HFFc6 (cell line): ENCODE data around the gene KCNJ16. TPM values are rescaled to one million over a fixed set of nuclear protein-coding genes. Genes with fewer than 3 reads are reported as not detected.

Source experiments
- DNase-seq: peaks from one replicate; pipeline ENCODE4 v3.0.0-alpha.2; 2018
- H3K27ac Mint-ChIP-seq: 2 replicates; pipeline ENCODE4 v1.8.0; 2020; ENCODE audit warnings: mild to moderate bottlenecking, mixed read lengths
- H3K27me3 Mint-ChIP-seq: 2 replicates; pipeline ENCODE4 v1.8.0; 2021; ENCODE audit warnings: mild to moderate bottlenecking, moderate library complexity, mixed read lengths; ENCODE audit not compliant: insufficient read depth
- H3K36me3 Mint-ChIP-seq: 2 replicates; pipeline ENCODE4 v1.8.0; 2021; ENCODE audit warnings: low read depth, mixed read lengths
- H3K4me1 Mint-ChIP-seq: 2 replicates; pipeline ENCODE4 v1.8.0; 2020; ENCODE audit warnings: low read depth, mixed read lengths
- H3K4me3 Mint-ChIP-seq: 2 replicates; pipeline ENCODE4 v1.8.0; 2020; ENCODE audit warnings: mild to moderate bottlenecking, moderate library complexity, mixed read lengths
- H3K9me3 Mint-ChIP-seq: 2 replicates; pipeline ENCODE4 v1.8.0; 2020; ENCODE audit warnings: mild to moderate bottlenecking, mixed read lengths
- total RNA-seq, 6 experiments: library from RNA; stranded (reverse); fragmentation: NEBNext Ultra II Directional; extraction: Animal tissue kit (Norgen Biotek cat#: 25700); gene quantifications; 2 replicates in 1 of 6; 3 replicates in 5 of 6; pipeline ENCODE4 v1.2.3, GENCODE V29; 2021
- TF ChIP-seq, protein P1 (sequence below): fragments of 200-600 bp; sonication (generic); IDR thresholded peaks from 2 replicates; pipeline ENCODE4 v1.5.0; 2021; ENCODE audit warnings: antibody characterized with exemption, mild to moderate bottlenecking

KCNJ16 gene
- total RNA-seq, 6 experiments from 2014 or later, result not detected

DNA sequence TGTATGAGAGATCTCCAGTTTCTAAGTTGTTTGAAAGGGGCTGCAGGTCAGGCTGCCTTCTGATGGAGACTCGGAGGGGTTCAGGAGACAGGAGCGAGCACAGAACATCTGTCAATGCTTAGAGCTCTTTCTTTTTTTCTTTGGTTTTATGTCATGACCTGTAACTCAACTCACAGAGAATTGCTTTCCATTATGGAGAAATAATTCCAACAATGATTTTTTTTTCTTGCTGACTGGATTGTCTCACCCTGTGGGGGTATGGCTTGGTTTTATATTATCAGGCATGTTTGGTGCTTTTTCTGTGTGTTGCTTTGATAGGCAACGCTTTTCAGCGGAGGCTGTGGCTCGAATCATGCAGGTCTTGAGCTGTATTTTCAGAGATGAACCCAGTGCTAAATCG, 83.6 kb downstream of the KCNJ16 start:
- peaks cover 4% of the 10 kb centered on the region; the same call in 1 of the 2 replicates for H3K27me3 Mint-ChIP-seq
- H3K9me3 Mint-ChIP-seq, result no peaks in the 10 kb centered on the region
- H3K27ac Mint-ChIP-seq, result no peak overlapping the region
- TF ChIP-seq, protein P1, sequence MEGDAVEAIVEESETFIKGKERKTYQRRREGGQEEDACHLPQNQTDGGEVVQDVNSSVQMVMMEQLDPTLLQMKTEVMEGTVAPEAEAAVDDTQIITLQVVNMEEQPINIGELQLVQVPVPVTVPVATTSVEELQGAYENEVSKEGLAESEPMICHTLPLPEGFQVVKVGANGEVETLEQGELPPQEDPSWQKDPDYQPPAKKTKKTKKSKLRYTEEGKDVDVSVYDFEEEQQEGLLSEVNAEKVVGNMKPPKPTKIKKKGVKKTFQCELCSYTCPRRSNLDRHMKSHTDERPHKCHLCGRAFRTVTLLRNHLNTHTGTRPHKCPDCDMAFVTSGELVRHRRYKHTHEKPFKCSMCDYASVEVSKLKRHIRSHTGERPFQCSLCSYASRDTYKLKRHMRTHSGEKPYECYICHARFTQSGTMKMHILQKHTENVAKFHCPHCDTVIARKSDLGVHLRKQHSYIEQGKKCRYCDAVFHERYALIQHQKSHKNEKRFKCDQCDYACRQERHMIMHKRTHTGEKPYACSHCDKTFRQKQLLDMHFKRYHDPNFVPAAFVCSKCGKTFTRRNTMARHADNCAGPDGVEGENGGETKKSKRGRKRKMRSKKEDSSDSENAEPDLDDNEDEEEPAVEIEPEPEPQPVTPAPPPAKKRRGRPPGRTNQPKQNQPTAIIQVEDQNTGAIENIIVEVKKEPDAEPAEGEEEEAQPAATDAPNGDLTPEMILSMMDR, result no peak
- H3K4me1 Mint-ChIP-seq, result no peaks in the 10 kb centered on the region
- no peak for DNase-seq
- H3K36me3 Mint-ChIP-seq, result no peaks in the 10 kb centered on the region
- no peak overlapping the region for H3K4me3 Mint-ChIP-seq

DNA sequence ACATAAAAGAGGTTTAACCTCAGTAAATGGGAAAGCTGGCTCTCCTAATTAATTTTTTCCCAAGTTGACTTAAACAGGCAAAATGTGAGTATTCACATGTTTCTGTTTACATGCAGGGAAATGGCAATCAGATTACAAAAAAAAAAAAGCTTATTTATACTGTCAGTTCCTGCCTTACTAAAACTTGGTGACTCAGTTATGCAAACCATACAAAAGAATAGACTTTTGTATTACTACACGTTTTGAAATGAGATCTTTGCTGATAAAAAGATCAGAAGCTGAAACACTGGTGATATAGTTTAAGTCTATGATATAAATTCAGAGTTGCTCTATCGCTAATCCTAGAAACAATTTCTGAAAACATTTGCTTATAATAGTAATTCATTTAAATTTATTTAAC, 85.0 kb downstream of the KCNJ16 start:
- H3K4me3 Mint-ChIP-seq, result no peak overlapping the region
- no peak overlapping the region for H3K27ac Mint-ChIP-seq
- H3K4me1 Mint-ChIP-seq, result no peaks in the 10 kb centered on the region
- peaks cover 6% of the 10 kb centered on the region; the same call in 1 of the 2 replicates for H3K27me3 Mint-ChIP-seq
- no peak for DNase-seq
- TF ChIP-seq, protein P1, result no peak
- H3K36me3 Mint-ChIP-seq, result no peaks in the 10 kb centered on the region
- H3K9me3 Mint-ChIP-seq, result no peaks in the 10 kb centered on the region

DNA sequence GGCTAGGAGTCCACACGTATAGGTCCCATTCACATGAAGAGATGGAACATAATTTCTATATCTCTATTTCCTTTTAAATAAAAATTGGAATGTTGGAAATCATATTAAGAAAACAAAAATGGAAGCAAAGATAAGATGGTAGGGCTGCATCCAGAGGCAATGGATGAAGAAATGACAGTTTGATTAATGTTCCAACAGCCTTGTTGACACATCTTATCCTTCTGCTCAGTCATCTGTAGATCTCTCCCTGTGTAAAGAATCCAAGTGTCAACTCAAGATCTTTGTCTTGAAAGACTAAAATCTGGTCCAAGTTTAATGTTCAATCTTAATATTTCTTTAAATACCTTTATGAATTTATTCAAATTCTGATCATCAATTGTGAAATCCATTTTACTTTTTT, 86.5 kb downstream of the KCNJ16 start:
- TF ChIP-seq, protein P1, result no peak
- Mint-ChIP-seq H3K4me1 (no peaks in the 10 kb centered on the region), H3K27me3 (peaks cover 6% of the 10 kb centered on the region; the same call in 1 of the 2 replicates), H3K36me3 (no peaks in the 10 kb centered on the region), H3K9me3 (no peaks in the 10 kb centered on the region), H3K4me3 (no peak overlapping the region), H3K27ac (no peak overlapping the region)
- DNase-seq, result no peak

DNA sequence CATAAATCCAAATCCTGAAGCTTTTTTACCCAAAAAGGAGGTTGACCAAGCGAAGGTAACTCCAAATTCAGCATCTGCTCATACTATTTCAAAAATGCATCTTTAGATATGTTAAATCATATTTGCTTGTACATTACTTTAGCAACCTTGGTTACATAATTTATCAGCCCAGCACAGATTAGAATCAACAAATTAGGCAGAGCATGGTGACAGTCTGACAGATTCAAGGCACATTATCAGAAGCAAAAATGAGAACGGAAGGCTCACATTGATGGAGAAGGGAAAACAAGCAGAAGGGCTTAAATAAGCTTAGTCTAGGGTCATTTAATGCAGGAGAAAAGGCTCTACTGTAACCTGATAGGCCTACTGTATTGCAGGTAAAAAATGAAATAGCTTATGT, 90.4 kb downstream of the KCNJ16 start:
- Mint-ChIP-seq H3K36me3 (no peaks in the 10 kb centered on the region), H3K27me3 (peaks cover 17% of the 10 kb centered on the region), H3K4me1 (peaks cover 19% of the 10 kb centered on the region), H3K27ac (no peak overlapping the region), H3K4me3 (no peak overlapping the region), H3K9me3 (no peaks in the 10 kb centered on the region)
- no peak for DNase-seq
- TF ChIP-seq, protein P1, result no peak

DNA sequence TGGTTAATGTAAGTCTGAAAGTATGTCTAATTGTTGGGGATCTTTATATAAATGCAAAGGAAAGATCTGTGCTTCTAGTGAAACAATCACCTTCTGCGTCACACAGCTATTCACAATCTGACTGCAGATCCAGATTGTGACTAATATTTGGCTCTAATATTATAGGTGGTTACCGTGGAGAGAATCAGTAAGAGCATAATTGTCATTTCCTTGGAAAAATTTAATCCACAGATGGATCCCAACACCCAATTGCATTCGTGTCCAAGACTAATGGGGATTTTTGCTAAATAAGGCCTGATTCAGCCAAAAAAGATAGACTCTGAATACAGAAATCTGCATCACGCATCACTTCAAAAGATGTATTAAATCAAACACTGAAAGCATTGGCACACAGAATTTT, 91.6 kb downstream of the KCNJ16 start:
- TF ChIP-seq, protein P1, result no peak
- peaks cover 17% of the 10 kb centered on the region for H3K27me3 Mint-ChIP-seq
- no peak overlapping the region for H3K4me3 Mint-ChIP-seq
- H3K4me1 Mint-ChIP-seq, result peaks cover 19% of the 10 kb centered on the region
- no peaks in the 10 kb centered on the region for H3K9me3 Mint-ChIP-seq
- H3K27ac Mint-ChIP-seq, result no peak overlapping the region
- H3K36me3 Mint-ChIP-seq, result no peaks in the 10 kb centered on the region
- no peak for DNase-seq
